H1 (cell line): ENCODE data around the gene KDSR.

Experiments
- CTBP2 ChIP-seq: IDR thresholded peaks from 2 replicates; pipeline ENCODE4 v1.7.0; 2011; ENCODE audit warnings: borderline replicate concordance, mild to moderate bottlenecking, moderate library complexity, mixed read lengths, low read length; ENCODE audit not compliant: insufficient read depth, insufficient read length
- SIN3A ChIP-seq, 2 experiments: IDR thresholded peaks in 1 of 2; conservative IDR thresholded peaks in 1 of 2; 2 replicates each; pipeline ENCODE4 v1.6.1; 2011 to 2012; ENCODE audit warnings: low read length in 2 of 2, improper control_type of control experiment in 1 of 2, low read depth in 1 of 2, mild to moderate bottlenecking in 1 of 2
- SUZ12 ChIP-seq: fragments of 200-600 bp; sonication (generic); IDR thresholded peaks from 2 replicates; pipeline ENCODE4 v1.6.1; 2012; ENCODE audit warnings: mild to moderate bottlenecking, inconsistent platforms, low read length, moderate library complexity, mixed read lengths
- TAF1 ChIP-seq: IDR thresholded peaks from 2 replicates; pipeline ENCODE4 v1.6.1; 2011; ENCODE audit warnings: mild to moderate bottlenecking, low read depth, low read length
- TF ChIP-seq, protein P1 (sequence below), 3 experiments: IDR thresholded peaks; 1 replicate in 2 of 3; 2 replicates in 1 of 3; pipeline versions ENCODE4 v1.5.1 to v1.6.1; 2011; ENCODE audit warnings: low read length in 3 of 3, mild to moderate bottlenecking in 3 of 3, inconsistent platforms in 2 of 3, low read depth in 1 of 3, moderate library complexity in 1 of 3; ENCODE audit not compliant: insufficient read depth in 1 of 3; ENCODE audit errors: control extremely low read depth in 1 of 3

DNA sequence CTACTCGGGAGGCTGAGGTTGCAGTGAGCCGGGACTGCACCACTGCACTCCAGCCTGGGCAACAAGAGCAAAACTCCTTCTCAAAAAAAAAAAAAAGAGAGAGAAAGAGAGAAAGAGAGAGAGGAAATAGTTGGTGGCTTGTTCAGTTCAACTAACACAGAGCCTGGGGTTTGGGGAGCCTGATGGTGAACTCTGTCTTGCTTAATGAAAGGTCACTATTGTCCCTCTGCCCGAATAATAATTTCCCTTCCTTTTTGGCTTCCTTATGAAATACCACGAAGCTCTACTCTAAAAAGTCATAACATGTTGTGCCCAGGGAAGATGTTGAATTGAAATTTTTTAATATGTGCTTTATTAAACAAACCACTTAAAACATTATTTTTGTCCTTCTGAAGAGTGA, 64.8 kb downstream of the KDSR start:
- no peak for TF ChIP-seq CTBP2
- TF ChIP-seq, protein P1, sequence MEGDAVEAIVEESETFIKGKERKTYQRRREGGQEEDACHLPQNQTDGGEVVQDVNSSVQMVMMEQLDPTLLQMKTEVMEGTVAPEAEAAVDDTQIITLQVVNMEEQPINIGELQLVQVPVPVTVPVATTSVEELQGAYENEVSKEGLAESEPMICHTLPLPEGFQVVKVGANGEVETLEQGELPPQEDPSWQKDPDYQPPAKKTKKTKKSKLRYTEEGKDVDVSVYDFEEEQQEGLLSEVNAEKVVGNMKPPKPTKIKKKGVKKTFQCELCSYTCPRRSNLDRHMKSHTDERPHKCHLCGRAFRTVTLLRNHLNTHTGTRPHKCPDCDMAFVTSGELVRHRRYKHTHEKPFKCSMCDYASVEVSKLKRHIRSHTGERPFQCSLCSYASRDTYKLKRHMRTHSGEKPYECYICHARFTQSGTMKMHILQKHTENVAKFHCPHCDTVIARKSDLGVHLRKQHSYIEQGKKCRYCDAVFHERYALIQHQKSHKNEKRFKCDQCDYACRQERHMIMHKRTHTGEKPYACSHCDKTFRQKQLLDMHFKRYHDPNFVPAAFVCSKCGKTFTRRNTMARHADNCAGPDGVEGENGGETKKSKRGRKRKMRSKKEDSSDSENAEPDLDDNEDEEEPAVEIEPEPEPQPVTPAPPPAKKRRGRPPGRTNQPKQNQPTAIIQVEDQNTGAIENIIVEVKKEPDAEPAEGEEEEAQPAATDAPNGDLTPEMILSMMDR (IDR thresholded peaks at IDR 0.05; ENCODE audit: control extremely low read depth in 1 of 3, insufficient read depth in 1 of 3, low read depth in 1 of 3, low read length in 3 of 3) = no peak
- TF ChIP-seq TAF1 = no peak
- no peak for TF ChIP-seq SUZ12
- no peak for TF ChIP-seq SIN3A (conservative IDR thresholded peaks at IDR 0.05 in 1 of 2, IDR thresholded peaks at IDR 0.05 in 1 of 2; ENCODE audit: low read depth in 1 of 2, low read length in 2 of 2)
